SK-N-SH treated with all-trans-retinoic acid at 6 μM for 48 hours (cell line): Measurements from ENCODE around the gene AP4E1.
"Not testable (repeated sequence)": the region's sequence is repeated elsewhere in the genome, so short reads cannot be mapped to it uniquely, and the experiment has no call there.

Source experiments
- ATAC-seq: fragments of 200-7000 bp; cut with Tn5 transposase; 3 replicates; pipeline ENCODE4 v1.9.1; 2020; ENCODE audit warnings: mild to moderate bottlenecking, moderate library complexity
- ARNTL ChIP-seq: fragments of 450-650 bp; formaldehyde crosslinking; IDR thresholded peaks from 2 replicates; pipeline ENCODE4 v1.5.0; 2020; ENCODE audit warnings: low read depth, mild to moderate bottlenecking, moderate library complexity, borderline replicate concordance
- BACH2 ChIP-seq: fragments of 250-450 bp; sonication (Bioruptor Pico); IDR thresholded peaks from 2 replicates; pipeline ENCODE4 v1.9.0; 2021; ENCODE audit warnings: mild to moderate bottlenecking, borderline replicate concordance
- CSDC2 ChIP-seq: fragments of 250-450 bp; sonication (Bioruptor Pico); IDR thresholded peaks from 2 replicates; pipeline ENCODE4 v1.5.0; 2020; ENCODE audit warnings: mild to moderate bottlenecking, moderate library complexity
- ISL1 ChIP-seq: fragments of 250-450 bp; sonication (Bioruptor Pico); IDR thresholded peaks from 2 replicates; pipeline ENCODE4 v2.1.2; 2022; ENCODE audit warnings: mild to moderate bottlenecking, moderate library complexity
- OSR1 ChIP-seq: fragments of 250-450 bp; sonication (Bioruptor Pico); IDR thresholded peaks from 2 replicates; pipeline ENCODE4 v1.8.0; 2022; ENCODE audit warnings: moderate library complexity, mild to moderate bottlenecking, inconsistent platforms
- SNAI2 ChIP-seq: fragments of 250-450 bp; sonication (Bioruptor Pico); IDR thresholded peaks from 2 replicates; pipeline ENCODE4 v1.5.0; 2020; ENCODE audit warnings: mild to moderate bottlenecking, moderate library complexity
- TCF4 ChIP-seq: fragments of 250-450 bp; sonication (Bioruptor Pico); IDR thresholded peaks from 2 replicates; pipeline ENCODE4 v1.8.0; 2021; ENCODE audit warnings: mild to moderate bottlenecking, moderate library complexity, borderline replicate concordance
- TOX ChIP-seq: fragments of 250-450 bp; sonication (Bioruptor Pico); IDR thresholded peaks from 2 replicates; pipeline ENCODE4 v1.8.0; 2021; ENCODE audit warnings: mild to moderate bottlenecking, moderate library complexity, borderline replicate concordance
- ZC3H10 ChIP-seq: fragments of 250-450 bp; sonication (Bioruptor Pico); IDR thresholded peaks from 2 replicates; pipeline ENCODE4 v1.5.1; 2021; ENCODE audit warnings: mild to moderate bottlenecking, moderate library complexity
- ZFP30 ChIP-seq: fragments of 450-650 bp; formaldehyde crosslinking; IDR thresholded peaks from 2 replicates; pipeline ENCODE4 v1.5.0; 2022; ENCODE audit warnings: mild to moderate bottlenecking, moderate library complexity
- ZNF70 ChIP-seq: fragments of 450-650 bp; formaldehyde crosslinking; IDR thresholded peaks from 2 replicates; pipeline ENCODE4 v1.5.0; 2020; ENCODE audit warnings: mild to moderate bottlenecking, moderate library complexity
- ZNF8 ChIP-seq: fragments of 450-650 bp; formaldehyde crosslinking; IDR thresholded peaks from 2 replicates; pipeline ENCODE4 v1.5.0; 2020; ENCODE audit warnings: mild to moderate bottlenecking, moderate library complexity
- TF ChIP-seq, protein P1 (sequence below): fragments of 250-450 bp; sonication (Bioruptor Pico); IDR thresholded peaks from 2 replicates; pipeline ENCODE4 v1.5.1; 2021; ENCODE audit warnings: mild to moderate bottlenecking, moderate library complexity
- TF ChIP-seq, protein P2 (sequence below): fragments of 250-450 bp; sonication (Bioruptor Pico); IDR thresholded peaks from 2 replicates; pipeline ENCODE4 v1.5.0; 2020; ENCODE audit warnings: mild to moderate bottlenecking, moderate library complexity

The AP4E1 gene

DNA sequence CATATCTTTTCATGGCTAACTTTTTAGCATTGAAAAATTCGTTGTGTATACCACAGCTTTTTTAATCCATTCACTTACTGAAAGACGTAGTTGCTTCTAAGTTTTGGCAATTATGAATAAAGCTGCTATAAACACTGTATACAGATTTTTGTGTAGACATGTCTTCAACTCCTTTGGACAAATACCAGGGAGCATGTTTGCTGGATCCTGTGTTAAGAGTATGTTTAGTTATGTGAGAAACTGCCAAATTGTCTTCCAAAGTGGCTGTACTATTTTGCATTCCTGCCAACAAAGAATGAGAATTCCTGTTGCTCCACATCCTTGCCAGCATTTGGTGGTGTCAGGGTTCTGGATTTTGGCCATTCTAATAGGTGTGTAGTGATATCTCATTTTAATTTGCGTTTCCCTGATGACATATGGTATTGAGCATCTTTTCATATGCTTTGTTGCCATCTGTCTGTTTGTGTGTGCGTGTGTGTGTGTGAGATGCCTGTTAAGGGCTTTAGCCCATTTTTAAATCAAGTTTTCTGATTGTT, 98.7 kb downstream of the AP4E1 start:
- ATAC-seq, result no peak
- TF ChIP-seq, protein P1, sequence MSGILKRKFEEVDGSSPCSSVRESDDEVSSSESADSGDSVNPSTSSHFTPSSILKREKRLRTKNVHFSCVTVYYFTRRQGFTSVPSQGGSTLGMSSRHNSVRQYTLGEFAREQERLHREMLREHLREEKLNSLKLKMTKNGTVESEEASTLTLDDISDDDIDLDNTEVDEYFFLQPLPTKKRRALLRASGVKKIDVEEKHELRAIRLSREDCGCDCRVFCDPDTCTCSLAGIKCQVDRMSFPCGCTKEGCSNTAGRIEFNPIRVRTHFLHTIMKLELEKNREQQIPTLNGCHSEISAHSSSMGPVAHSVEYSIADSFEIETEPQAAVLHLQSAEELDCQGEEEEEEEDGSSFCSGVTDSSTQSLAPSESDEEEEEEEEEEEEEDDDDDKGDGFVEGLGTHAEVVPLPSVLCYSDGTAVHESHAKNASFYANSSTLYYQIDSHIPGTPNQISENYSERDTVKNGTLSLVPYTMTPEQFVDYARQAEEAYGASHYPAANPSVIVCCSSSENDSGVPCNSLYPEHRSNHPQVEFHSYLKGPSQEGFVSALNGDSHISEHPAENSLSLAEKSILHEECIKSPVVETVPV, result no peak
- TF ChIP-seq SNAI2, result no peak

DNA sequence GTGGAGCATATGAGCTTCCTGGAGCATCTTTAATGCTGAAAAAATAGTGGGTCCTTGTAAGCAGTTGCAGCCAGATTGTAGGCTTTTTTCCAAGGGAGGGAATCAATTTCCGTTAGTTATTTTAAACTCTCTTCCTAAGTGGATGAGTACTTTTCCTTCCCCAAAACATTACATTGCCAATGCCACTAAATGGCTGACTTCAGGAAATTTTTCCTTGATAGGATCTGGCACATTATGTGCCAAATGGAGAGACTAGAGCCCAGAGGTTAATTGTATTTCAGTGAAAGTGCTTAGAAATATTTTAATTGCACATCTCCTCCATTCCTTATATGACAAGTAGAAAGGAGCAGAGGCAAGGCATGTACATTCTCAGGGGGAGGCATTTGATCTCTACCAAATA, 102.7 kb downstream of the AP4E1 start:
- no peak for TF ChIP-seq TCF4 (CRISPR knock-in tag)
- TF ChIP-seq, protein P2, sequence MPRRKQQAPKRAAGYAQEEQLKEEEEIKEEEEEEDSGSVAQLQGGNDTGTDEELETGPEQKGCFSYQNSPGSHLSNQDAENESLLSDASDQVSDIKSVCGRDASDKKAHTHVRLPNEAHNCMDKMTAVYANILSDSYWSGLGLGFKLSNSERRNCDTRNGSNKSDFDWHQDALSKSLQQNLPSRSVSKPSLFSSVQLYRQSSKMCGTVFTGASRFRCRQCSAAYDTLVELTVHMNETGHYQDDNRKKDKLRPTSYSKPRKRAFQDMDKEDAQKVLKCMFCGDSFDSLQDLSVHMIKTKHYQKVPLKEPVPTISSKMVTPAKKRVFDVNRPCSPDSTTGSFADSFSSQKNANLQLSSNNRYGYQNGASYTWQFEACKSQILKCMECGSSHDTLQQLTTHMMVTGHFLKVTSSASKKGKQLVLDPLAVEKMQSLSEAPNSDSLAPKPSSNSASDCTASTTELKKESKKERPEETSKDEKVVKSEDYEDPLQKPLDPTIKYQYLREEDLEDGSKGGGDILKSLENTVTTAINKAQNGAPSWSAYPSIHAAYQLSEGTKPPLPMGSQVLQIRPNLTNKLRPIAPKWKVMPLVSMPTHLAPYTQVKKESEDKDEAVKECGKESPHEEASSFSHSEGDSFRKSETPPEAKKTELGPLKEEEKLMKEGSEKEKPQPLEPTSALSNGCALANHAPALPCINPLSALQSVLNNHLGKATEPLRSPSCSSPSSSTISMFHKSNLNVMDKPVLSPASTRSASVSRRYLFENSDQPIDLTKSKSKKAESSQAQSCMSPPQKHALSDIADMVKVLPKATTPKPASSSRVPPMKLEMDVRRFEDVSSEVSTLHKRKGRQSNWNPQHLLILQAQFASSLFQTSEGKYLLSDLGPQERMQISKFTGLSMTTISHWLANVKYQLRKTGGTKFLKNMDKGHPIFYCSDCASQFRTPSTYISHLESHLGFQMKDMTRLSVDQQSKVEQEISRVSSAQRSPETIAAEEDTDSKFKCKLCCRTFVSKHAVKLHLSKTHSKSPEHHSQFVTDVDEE, result no peak
- ATAC-seq, result no peak

DNA sequence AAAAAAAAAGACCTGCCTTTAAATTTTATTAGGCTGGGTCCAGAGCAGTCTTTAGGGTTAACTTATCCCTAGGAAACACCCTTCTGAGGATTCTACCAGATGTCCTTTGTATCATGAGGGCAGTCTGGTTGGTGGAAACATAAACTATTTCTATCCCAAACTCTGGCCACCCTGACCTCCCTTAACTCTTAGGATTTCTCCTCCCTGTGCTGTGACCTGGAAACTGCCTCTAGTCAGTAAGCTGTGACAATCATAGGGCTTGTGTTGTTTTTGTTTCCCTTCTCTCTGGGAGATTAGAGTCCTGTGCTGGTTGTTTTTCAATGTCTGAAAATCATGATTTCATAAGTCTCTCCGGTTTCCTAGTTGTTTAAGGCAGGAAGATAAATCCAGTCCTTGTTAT, 108.1 kb downstream of the AP4E1 start:
- TF ChIP-seq ZNF70, result no peak
- no peak for TF ChIP-seq ZFP30 (CRISPR knock-in tag)
- TF ChIP-seq OSR1 (CRISPR knock-in tag), result no peak
- TF ChIP-seq, all 23 proteins: peak for 0

DNA sequence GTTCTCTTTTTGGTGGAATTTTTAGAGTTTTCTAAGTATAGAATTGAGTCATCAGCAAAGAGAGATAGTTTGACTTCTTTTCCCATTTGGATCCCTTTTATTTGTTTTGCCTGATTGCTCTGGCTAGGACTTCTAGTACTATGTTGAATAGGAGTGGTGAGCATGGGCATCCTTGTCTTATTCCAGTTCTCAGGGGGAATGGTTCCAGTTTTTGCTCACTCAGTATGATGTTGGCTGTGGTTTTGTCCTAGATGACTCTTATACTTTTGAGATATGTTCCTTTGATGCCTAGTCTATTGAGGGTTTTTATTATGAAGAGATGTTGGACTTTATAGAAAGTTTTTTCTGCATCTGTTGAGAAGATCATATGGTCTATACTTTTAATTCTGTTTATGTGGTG, 113.7 kb downstream of the AP4E1 start:
- TF ChIP-seq TCF4 (CRISPR knock-in tag) (no peak), ZFP30 (CRISPR knock-in tag) (no peak)
- ATAC-seq, result no peak

More for the DNA sequence above, 108.1 kb downstream of the AP4E1 start:
- ATAC-seq, result no peak

DNA sequence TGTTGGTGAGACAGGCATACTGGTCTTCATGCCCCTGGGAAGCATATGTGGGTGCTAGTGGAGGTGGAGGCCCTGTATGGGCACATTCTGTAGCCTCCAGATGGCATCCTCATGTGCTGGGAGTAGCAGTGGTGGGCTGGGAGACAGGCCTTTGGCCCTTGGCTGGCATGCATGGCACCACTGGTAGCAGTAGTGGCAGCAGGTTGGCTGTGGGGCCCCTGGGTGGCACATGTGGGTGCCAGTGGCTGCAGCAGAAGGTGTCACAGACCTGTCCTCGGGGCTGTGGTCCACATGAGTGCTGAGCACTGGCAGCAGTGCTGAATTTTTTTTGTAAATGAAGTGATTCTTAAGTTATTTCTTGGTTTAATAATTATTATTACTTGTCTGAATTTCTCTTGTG, 115.0 kb downstream of the AP4E1 start:
- ATAC-seq, result no peak

DNA sequence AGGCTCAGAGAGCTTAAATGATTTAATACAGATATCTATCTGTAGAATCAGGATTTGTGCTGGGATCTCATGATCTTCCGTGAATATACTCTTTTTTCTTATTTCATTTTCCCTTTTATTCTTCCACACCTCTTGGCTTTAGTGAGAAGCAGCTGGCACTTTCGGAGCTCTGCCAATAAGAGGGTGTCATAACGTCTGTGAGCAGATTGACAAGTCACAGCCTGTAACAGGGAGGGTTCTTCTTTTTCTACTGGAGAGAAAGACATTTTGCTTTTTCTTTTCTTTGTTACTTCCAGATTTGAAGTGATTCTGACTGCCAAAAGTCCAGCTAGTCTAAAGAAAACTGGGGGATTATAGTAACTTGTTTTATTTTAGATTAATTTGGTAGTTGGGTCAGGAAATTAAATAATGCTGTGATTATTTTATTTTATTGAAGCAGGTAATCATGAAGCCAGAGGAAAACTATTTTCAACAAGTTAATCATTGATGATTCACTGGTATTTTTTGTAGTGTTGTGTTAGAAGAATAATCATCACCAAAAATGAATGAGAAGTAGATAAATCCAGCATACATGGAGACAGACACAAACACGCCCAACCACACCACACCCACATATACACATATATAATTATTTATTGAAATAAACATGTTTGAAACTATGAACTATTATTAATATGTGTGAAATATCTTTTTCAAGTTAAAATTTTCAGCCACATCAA, 116.4 kb downstream of the AP4E1 start:
- ATAC-seq, result no peak
- TF ChIP-seq ISL1, result no peak
- no peak for TF ChIP-seq OSR1 (CRISPR knock-in tag)
- no peak for TF ChIP-seq ZNF8 (CRISPR knock-in tag)

More for the DNA sequence above, 115.0 kb downstream of the AP4E1 start:
- TF ChIP-seq CSDC2 (CRISPR knock-in tag), result no peak
- no peak for TF ChIP-seq BACH2 (CRISPR knock-in tag)
- no peak for TF ChIP-seq ARNTL (CRISPR knock-in tag)

DNA sequence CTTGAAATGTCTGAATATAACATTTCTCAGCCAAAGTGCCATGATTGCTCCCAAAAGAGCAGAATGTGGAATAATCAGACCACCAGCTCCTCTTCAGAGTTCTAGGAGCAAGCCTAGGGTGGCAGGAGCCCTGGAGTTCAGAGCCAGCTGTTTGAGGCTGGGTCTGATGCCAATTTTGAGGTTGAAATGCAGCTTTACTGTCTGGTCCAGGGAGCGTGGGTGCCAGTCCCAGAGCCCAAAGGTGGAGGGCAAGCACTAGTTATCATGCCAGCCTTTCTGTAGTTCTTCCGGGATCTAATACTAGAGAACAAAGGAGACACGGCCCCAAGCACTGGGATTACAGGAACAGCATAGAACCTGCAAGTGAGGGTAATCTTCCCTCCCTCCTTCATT, 117.0 kb downstream of the AP4E1 start:
- no peak for ATAC-seq
- TF ChIP-seq ZNF70 (no peak), BACH2 (CRISPR knock-in tag) (no peak), TOX (CRISPR knock-in tag) (no peak)

DNA sequence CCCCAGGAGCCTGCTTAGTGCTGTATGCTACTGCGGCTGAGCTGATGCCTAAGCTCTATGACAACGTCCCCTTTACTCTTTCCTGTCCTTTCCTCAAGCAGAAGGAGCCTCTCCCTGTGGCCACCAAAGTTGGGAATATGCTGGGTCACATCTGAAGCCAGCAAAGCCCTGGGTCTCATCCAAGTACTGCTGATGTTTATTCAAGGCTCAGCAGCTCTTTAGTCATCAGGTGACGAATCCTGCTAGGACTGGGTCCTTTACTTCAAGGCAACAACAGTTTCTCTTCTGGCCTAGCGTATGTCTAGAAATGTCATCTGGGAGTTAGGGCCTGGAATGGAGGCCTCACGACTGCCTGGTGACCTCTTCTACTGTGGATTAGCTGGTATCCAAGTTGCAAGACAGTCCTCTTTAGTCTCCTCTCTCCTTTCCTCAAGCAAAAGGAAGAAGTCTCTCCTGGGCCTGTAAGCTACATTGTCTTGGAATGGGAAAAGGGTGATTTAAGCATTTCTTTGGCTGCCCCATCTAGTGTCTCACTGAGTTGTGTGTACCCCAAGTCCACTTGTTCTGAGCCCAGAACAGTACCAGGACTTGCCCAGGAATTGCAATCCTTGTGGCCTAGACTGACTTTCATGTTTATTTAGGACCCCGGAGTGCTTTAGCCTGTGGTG, 122.3 kb downstream of the AP4E1 start:
- no peak for ATAC-seq
- TF ChIP-seq ARNTL (CRISPR knock-in tag) (no peak), ZNF8 (CRISPR knock-in tag) (no peak), OSR1 (CRISPR knock-in tag) (no peak), ZC3H10 (no peak), BACH2 (CRISPR knock-in tag) (no peak)

DNA sequence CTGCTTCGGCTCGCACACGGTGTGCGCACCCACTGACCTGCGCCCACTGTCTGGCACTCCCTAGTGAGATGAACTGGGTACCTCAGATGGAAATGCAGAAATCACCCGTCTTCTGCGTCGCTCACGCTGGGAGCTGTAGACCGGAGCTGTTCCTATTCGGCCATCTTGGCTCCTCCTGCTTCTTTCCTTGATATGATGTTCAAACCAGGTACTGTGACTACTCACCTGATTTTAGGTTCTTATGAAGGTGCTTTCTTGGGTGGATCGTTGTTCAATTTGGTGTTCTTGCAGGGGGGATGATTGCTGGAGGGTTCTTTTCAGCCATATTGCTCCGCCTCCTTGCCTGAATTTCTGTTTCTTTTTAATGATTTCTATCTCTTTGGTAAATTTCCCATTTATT, 129.0 kb downstream of the AP4E1 start:
- not testable (repeated sequence) for ATAC-seq
